ENCODE results near the gene CEP131.

The CEP131 gene

GRCh38 chr17:81251709-81252301, 29.0 kb upstream of the CEP131 start:
- no peak for DNase-seq (ENCODE audit: low read depth)

- no peak for DNase-seq (ENCODE audit: low read depth)
These were observed 28.4 kb upstream of the CEP131 start for GRCh38 chr17:81251094-81251708.

GRCh38 chr17:81250286-81251093, 27.7 kb upstream of the CEP131 start:
- no peak for DNase-seq (ENCODE audit: low read depth)

- DNase-seq (ENCODE audit: low read depth), result no peak
These were observed 26.7 kb upstream of the CEP131 start for GRCh38 chr17:81249223-81250040.

- no peak for DNase-seq (ENCODE audit: low read depth)
These were observed 25.9 kb upstream of the CEP131 start for GRCh38 chr17:81248649-81249048.

GRCh38 chr17:81247339-81247990, 24.7 kb upstream of the CEP131 start:
- DNase-seq (ENCODE audit: low read depth), result no peak

- no peak for DNase-seq (ENCODE audit: low read depth)
These were observed 24.0 kb upstream of the CEP131 start for GRCh38 chr17:81246679-81247338.

- DNase-seq (ENCODE audit: low read depth), result no peak
These were observed 23.5 kb upstream of the CEP131 start for GRCh38 chr17:81246343-81246670.

GRCh38 chr17:81245665-81246342, 23.0 kb upstream of the CEP131 start:
- no peak for DNase-seq (ENCODE audit: low read depth)

GRCh38 chr17:81245024-81245664, 22.4 kb upstream of the CEP131 start:
- DNase-seq (ENCODE audit: low read depth), result no peak

GRCh38 chr17:81244358-81245023, 21.7 kb upstream of the CEP131 start:
- DNase-seq (ENCODE audit: low read depth), result no peak

GRCh38 chr17:81243333-81243664, 20.5 kb upstream of the CEP131 start:
- no peak for DNase-seq (ENCODE audit: low read depth)

GRCh38 chr17:81242421-81243332, 19.9 kb upstream of the CEP131 start:
- DNase-seq (ENCODE audit: low read depth), result no peak

GRCh38 chr17:81241648-81242420, 19.1 kb upstream of the CEP131 start:
- DNase-seq (ENCODE audit: low read depth), result no peak

GRCh38 chr17:81241203-81241602, 18.4 kb upstream of the CEP131 start:
- DNase-seq (ENCODE audit: low read depth), result no peak

GRCh38 chr17:81240761-81241160, 18.0 kb upstream of the CEP131 start:
- no peak for DNase-seq (ENCODE audit: low read depth)

GRCh38 chr17:81239714-81240555, 17.2 kb upstream of the CEP131 start:
- no peak for DNase-seq (ENCODE audit: low read depth)
